GM12878 (cell line): ENCODE results near the gene MCRIP2. TPM values are rescaled to one million over a fixed set of nuclear protein-coding genes. Genes with fewer than 3 reads are reported as not detected.
A peak's percentile ranks its signal among the peaks of the same experiment; 100 is the strongest.

ENCODE experiments used
- ATAC-seq: fragments of 200-7000 bp; cut with Tn5 transposase; 3 replicates; pipeline ENCODE4 v1.9.1; 2020; ENCODE audit warnings: mild to moderate bottlenecking, moderate library complexity
- BruUV-seq: library from RNA; stranded (reverse); fragments of 400-500 nt; replicated peaks from 2 replicates; lab custom pipeline; 2021; lab: Mats Ljungman, UMichigan
- CTCF ChIA-PET: fragments of 300-600 bp; sonication (Branson Sonifier 250); formaldehyde crosslinking; extraction: SDS; loops from one replicate; lab custom pipeline; 2021; ENCODE audit warnings: inconsistent platforms; lab: Yijun Ruan, JAX
- POLR2A ChIA-PET: fragments of 350-600 bp; formaldehyde crosslinking; extraction: SDS; loops from one replicate; lab custom pipeline; 2021; ENCODE audit warnings: inconsistent platforms; lab: Charles Lee
- RAD21 ChIA-PET: fragments of 300-600 bp; sonication (Branson Sonifier 250); formaldehyde crosslinking; loops from one replicate; lab custom pipeline; 2023; ENCODE audit warnings: antibody characterized with exemption; ENCODE audit not compliant: unreplicated experiment; lab: Charles Lee
- SMC1A ChIA-PET: fragments of 300-600 bp; sonication (Branson Sonifier 250); formaldehyde crosslinking; loops from one replicate; lab custom pipeline; 2023; ENCODE audit not compliant: unreplicated experiment, uncharacterized antibody; lab: Charles Lee
- DNase-seq: peaks from one replicate; pipeline ENCODE4 v3.0.0-alpha.2; 2011; ENCODE audit warnings: low read depth, low spot score
- FAIRE-seq: peaks from 3 replicates; lab custom pipeline; 2011; peaks lifted over from hg19 to GRCh38; lab: Jason Lieb, UNC
- H2AFZ ChIP-seq: 2 replicates; pipeline ENCODE4 v1.6.0; 2011; ENCODE audit warnings: low read depth, low read length, control low read depth; ENCODE audit not compliant: control insufficient read depth
- H3K27ac ChIP-seq: 2 replicates; pipeline ENCODE4 v1.5.1; 2011; ENCODE audit warnings: control low read depth; ENCODE audit not compliant: control insufficient read depth, insufficient read depth
- H3K27me3 ChIP-seq, 2 experiments: replicated peaks in 1 of 2; 2 replicates each; pipeline versions ENCODE4 v1.6.0 to v1.6.1; 2011; ENCODE audit warnings: low read length in 1 of 2; ENCODE audit not compliant: control insufficient read depth in 2 of 2, insufficient read depth in 2 of 2
- H3K36me3 ChIP-seq, 2 experiments: 2 replicates each; pipeline ENCODE4 v1.5.1; 2011; ENCODE audit warnings: low read length in 1 of 2; ENCODE audit not compliant: control insufficient read depth in 2 of 2, insufficient read depth in 2 of 2
- H3K4me1 ChIP-seq: 2 replicates; pipeline ENCODE4 v1.6.1; 2011; ENCODE audit warnings: mild to moderate bottlenecking, low read length, moderate library complexity, mixed read lengths; ENCODE audit not compliant: control insufficient read depth, insufficient read depth
- H3K4me2 ChIP-seq: 2 replicates; pipeline ENCODE4 v1.6.0; 2011; ENCODE audit warnings: control low read depth; ENCODE audit not compliant: control insufficient read depth, insufficient read depth
- H3K4me3 ChIP-seq: fragments of 200-600 bp; sonication (generic); 2 replicates; pipeline ENCODE4 v1.5.1; 2016
- H3K79me2 ChIP-seq: 2 replicates; pipeline ENCODE4 v1.6.0; 2011; ENCODE audit warnings: low read length; ENCODE audit not compliant: control insufficient read depth, insufficient read depth
- H3K9ac ChIP-seq: 2 replicates; pipeline ENCODE4 v1.8.0; 2011; ENCODE audit warnings: low read length, control low read depth, mixed read lengths; ENCODE audit not compliant: control insufficient read depth, insufficient read depth
- H3K9me3 ChIP-seq: replicated peaks from 3 replicates; pipeline ENCODE4 v1.5.1; 2011; ENCODE audit warnings: mild to moderate bottlenecking, low read length; ENCODE audit not compliant: control insufficient read depth, insufficient read depth
- H4K20me1 ChIP-seq: 2 replicates; pipeline ENCODE4 v1.6.0; 2011; ENCODE audit not compliant: control insufficient read depth, insufficient read depth
- BACH1 ChIP-seq: fragments of 450-650 bp; IDR thresholded peaks from 2 replicates; pipeline ENCODE4 v1.6.1; 2017; ENCODE audit warnings: mild to moderate bottlenecking, borderline replicate concordance
- BMI1 ChIP-seq: fragments of 450-650 bp; IDR thresholded peaks from 2 replicates; pipeline ENCODE4 v1.6.1; 2016; ENCODE audit warnings: mild to moderate bottlenecking, moderate library complexity, borderline replicate concordance
- EED ChIP-seq: sonication (generic); IDR thresholded peaks from 2 replicates; pipeline ENCODE4 v1.6.1; 2016; ENCODE audit warnings: antibody characterized with exemption, low read depth
- EGR1 ChIP-seq, 2 experiments: IDR thresholded peaks; 1 replicate in 1 of 2; 2 replicates in 1 of 2; pipeline ENCODE4 v1.6.1; 2011 to 2012; ENCODE audit warnings: low read depth in 2 of 2, low read length in 2 of 2, borderline replicate concordance in 1 of 2, mild to moderate bottlenecking in 1 of 2, moderate library complexity in 1 of 2
- GATAD2B ChIP-seq: fragments of 450-650 bp; conservative IDR thresholded peaks from 2 replicates; pipeline ENCODE4 v1.6.1; 2017; ENCODE audit warnings: low read depth, mild to moderate bottlenecking, moderate library complexity
- LARP7 ChIP-seq: fragments of 450-650 bp; IDR thresholded peaks from 2 replicates; pipeline ENCODE4 v1.6.1; 2017; ENCODE audit warnings: mild to moderate bottlenecking
- MLLT1 ChIP-seq: fragments of 450-650 bp; IDR thresholded peaks from 2 replicates; pipeline ENCODE4 v1.6.1; 2016; ENCODE audit warnings: mild to moderate bottlenecking
- NFXL1 ChIP-seq: fragments of 450-650 bp; IDR thresholded peaks from 2 replicates; pipeline ENCODE4 v1.6.1; 2017; ENCODE audit warnings: antibody characterized with exemption, mild to moderate bottlenecking, borderline replicate concordance
- NFYB ChIP-seq: IDR thresholded peaks from 2 replicates; pipeline ENCODE4 v1.6.1; 2011; ENCODE audit warnings: low read depth, mild to moderate bottlenecking, low read length, improper control_type of control experiment, moderate library complexity; ENCODE audit not compliant: insufficient read depth
- NKRF ChIP-seq: fragments of 450-650 bp; conservative IDR thresholded peaks from 2 replicates; pipeline ENCODE4 v1.6.1; 2017; ENCODE audit warnings: mild to moderate bottlenecking, moderate library complexity
- PKNOX1 ChIP-seq: fragments of 450-650 bp; IDR thresholded peaks from 2 replicates; pipeline ENCODE4 v1.6.1; 2016; ENCODE audit warnings: mild to moderate bottlenecking
- POU2F2 ChIP-seq: IDR thresholded peaks from 3 replicates; pipeline ENCODE4 v1.6.1; 2011; ENCODE audit warnings: low read depth, mild to moderate bottlenecking, low read length, borderline replicate concordance
- SMARCA5 ChIP-seq: fragments of 450-650 bp; IDR thresholded peaks from 2 replicates; pipeline ENCODE4 v1.6.1; 2017; ENCODE audit warnings: mild to moderate bottlenecking
- WGBS: methylation state at CpG from one replicate; pipeline ENCODE4 v1.1.6; 2016; ENCODE audit warnings: low lambda C conversion rate; ENCODE audit not compliant: insufficient replicate concordance, insufficient coverage; ENCODE audit errors: missing lambda C conversion rate; 5-methylcytosine and 5-hydroxymethylcytosine counted together
- in situ Hi-C: fragments of 300-500 bp; cut with MboI; formaldehyde crosslinking; loops from 9 replicates; pipeline ENCODE4 v1.14.3; 2018; ENCODE audit warnings: mixed read lengths
- intact Hi-C: fragments of 100-400 bp; cut with micrococcal nuclease; formaldehyde crosslinking; loops from one replicate; pipeline ENCODE4 v1.14.2; 2022; ENCODE audit not compliant: unreplicated experiment
- polyA plus RNA-seq, 11 experiments: library from polyadenylated mRNA; depleted of rRNA in 4 of 11; unstranded in 6 of 11; stranded (reverse) in 5 of 11; fragments of >200 nt; fragmentation: Nextera tagmentation in 4 of 11; fragmentation: Illumina TruSeq in 1 of 11; extraction: Ambion mirVana in 4 of 11; extraction: Trizol in 1 of 11; gene quantifications; 1 replicate in 1 of 11; 2 replicates in 10 of 11; pipeline versions ENCODE4 v1.2.1 to v1.2.3, GENCODE V29; 2011 to 2016; ENCODE audit warnings: inconsistent platforms in 2 of 11, missing spikeins in 2 of 11, low read depth in 1 of 11
- total RNA-seq, 4 experiments: library from RNA; depleted of rRNA in 3 of 4; stranded (reverse); fragments of >200 nt in 3 of 4; fragmentation: Illumina TruSeq in 1 of 4; extraction: Trizol in 1 of 4; gene quantifications; 2 replicates each; pipeline versions ENCODE4 v1.2.1 to v1.2.3, GENCODE V29; 2013 to 2021

Gene MCRIP2
- total and polyA plus RNA-seq, 10 of the 15 experiments (the other 5 are each of a cell fraction or from before 2014, with no cell fraction given) = 0.19 to 93.1 (median 57.9) TPM

- SMC1A ChIA-PET = no interaction called here
- no peaks in the 10 kb centered on the region for H3K9me3 ChIP-seq
- H2AFZ ChIP-seq = peak overlapping the region; percentile 89
- peaks cover 6% of the 10 kb centered on the region; the same call in 1 of the 2 replicates for H4K20me1 ChIP-seq
- peak overlapping the region; percentile 57 for H3K4me3 ChIP-seq
- intact Hi-C loops = no loop called here
- H3K27ac ChIP-seq = no peak overlapping the region
- in situ Hi-C loops = no loop called here
- no peak for FAIRE-seq
- H3K4me1 ChIP-seq = peaks cover 15% of the 10 kb centered on the region
- H3K4me2 ChIP-seq = peak overlapping the region; percentile 92
- no peaks in the 10 kb centered on the region for H3K27me3 ChIP-seq
- TF ChIP-seq BACH1 (peak; percentile 70; the same call in 1 of the 2 replicates), PKNOX1 (peak; percentile 16; the same call in 1 of the 2 replicates), EED (no peak), NFXL1 (no peak), EGR1 (IDR thresholded peaks at IDR 0.05; ENCODE audit: borderline replicate concordance in 1 of 2, low read depth in 2 of 2, low read length in 2 of 2) (no peak), BMI1 (no peak), LARP7 (0 out of 2 replicates have a peak, but pooled peaks have one; percentile 10), GATAD2B (peak; percentile 12; the same call in 1 of the 2 replicates), MLLT1 (peak; percentile 58; the same call in 1 of the 2 replicates), POU2F2 (no peak), SMARCA5 (0 out of 2 replicates have a peak, but pooled peaks have one; percentile 24), NKRF (0 out of 2 replicates have a peak, but pooled peaks have one; percentile 12), NFYB (no peak)
- TF ChIP-seq, all 136 proteins: peak for 7
- POLR2A ChIA-PET = no interaction called here
- peak; percentile 18 for ATAC-seq
- CTCF ChIA-PET = interaction anchor here (0.9 kb wide), 1 partner anchor 11 kb away, joined by 4 read pairs; the partner anchor contains the start of gene RHOT2
- BruUV-seq = no TSS peak
- Histone ChIP-seq H3K36me3 (peaks cover 6 to 7% of the 10 kb centered on the region in 2 experiments; a peak in 2 of 4 replicates), H3K9ac (no peak overlapping the region), H3K79me2 (peaks cover 24% of the 10 kb centered on the region)
- RAD21 ChIA-PET = interaction anchor here (0.6 kb wide), 1 partner anchor 1042 kb away, joined by 4 read pairs; no protein-coding TSS in a partner anchor
- no peak for DNase-seq
- 23% methylated on average over 50 of the region's 52 CpGs for WGBS
Observed at GRCh38 chr16:678858-679813, 37.5 kb downstream of the MCRIP2 start.
